SK-N-SH (cell line): ENCODE measurements around the gene PLCE1.

Experiments
- EZH2phosphoT487 ChIP-seq: fragments of 200-600 bp; sonication (generic); IDR thresholded peaks from 2 replicates; pipeline ENCODE4 v1.6.1; 2017; ENCODE audit warnings: low read depth, mixed run types, mild to moderate bottlenecking, antibody characterized with exemption, moderate library complexity, borderline replicate concordance
- NRF1 ChIP-seq: IDR thresholded peaks from 2 replicates; pipeline ENCODE4 v1.6.1; 2012; ENCODE audit warnings: low read depth, mild to moderate bottlenecking, low read length
- RCOR1 ChIP-seq: fragments of 150-350 bp; IDR thresholded peaks from 2 replicates; pipeline ENCODE4 v1.6.1; 2017; ENCODE audit warnings: antibody characterized with exemption, low read length
- RXRA ChIP-seq: IDR thresholded peaks from 2 replicates; pipeline ENCODE4 v1.4.0; 2012; ENCODE audit warnings: low read depth, mild to moderate bottlenecking, borderline replicate concordance
- TAF1 ChIP-seq: IDR thresholded peaks from 2 replicates; pipeline ENCODE4 v1.6.1; 2012; ENCODE audit warnings: low read depth, mild to moderate bottlenecking, low read length, moderate library complexity, borderline replicate concordance
- TF ChIP-seq, protein P1 (sequence below): fragments of 200-600 bp; sonication (generic); IDR thresholded peaks from 2 replicates; pipeline ENCODE4 v1.6.1; 2017; ENCODE audit warnings: antibody characterized with exemption, mild to moderate bottlenecking, moderate library complexity
- TF ChIP-seq, protein P2 (sequence below): fragments of 150-350 bp; IDR thresholded peaks from 2 replicates; pipeline ENCODE4 v1.6.1; 2017; ENCODE audit warnings: antibody characterized with exemption, low read length, low read depth, borderline replicate concordance
- TF ChIP-seq, protein P3 (sequence below): fragments of 150-350 bp; IDR thresholded peaks from 2 replicates; pipeline ENCODE4 v1.6.1; 2016; ENCODE audit warnings: mild to moderate bottlenecking, low read depth, low read length
- TF ChIP-seq, protein P4 (sequence below): IDR thresholded peaks from 2 replicates; pipeline ENCODE4 v1.6.1; 2012; ENCODE audit warnings: mild to moderate bottlenecking, low read depth, low read length, moderate library complexity
- TF ChIP-seq, protein P5 (sequence below): IDR thresholded peaks from 2 replicates; pipeline ENCODE4; 2012

DNA sequence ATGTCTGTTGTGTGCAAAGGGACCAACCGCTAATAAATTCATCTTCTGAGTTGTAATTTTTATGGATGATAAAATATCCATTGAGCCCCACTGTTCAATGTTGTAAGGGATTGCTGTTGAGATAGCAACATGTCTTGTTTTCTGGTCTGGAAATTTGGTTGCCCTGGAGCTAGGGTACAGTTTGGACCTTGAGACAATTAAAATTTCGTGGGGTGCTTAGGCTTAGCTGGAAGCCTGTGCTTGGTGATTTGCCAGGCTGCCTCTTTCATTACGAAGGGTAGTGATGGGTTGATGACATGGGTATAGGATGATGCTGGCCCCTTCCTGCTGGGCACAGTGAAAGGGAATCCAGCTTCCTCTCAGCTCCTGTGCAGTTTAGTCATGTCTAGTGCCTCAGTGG, 43.6 kb downstream of the PLCE1 start:
- TF ChIP-seq, protein P1, sequence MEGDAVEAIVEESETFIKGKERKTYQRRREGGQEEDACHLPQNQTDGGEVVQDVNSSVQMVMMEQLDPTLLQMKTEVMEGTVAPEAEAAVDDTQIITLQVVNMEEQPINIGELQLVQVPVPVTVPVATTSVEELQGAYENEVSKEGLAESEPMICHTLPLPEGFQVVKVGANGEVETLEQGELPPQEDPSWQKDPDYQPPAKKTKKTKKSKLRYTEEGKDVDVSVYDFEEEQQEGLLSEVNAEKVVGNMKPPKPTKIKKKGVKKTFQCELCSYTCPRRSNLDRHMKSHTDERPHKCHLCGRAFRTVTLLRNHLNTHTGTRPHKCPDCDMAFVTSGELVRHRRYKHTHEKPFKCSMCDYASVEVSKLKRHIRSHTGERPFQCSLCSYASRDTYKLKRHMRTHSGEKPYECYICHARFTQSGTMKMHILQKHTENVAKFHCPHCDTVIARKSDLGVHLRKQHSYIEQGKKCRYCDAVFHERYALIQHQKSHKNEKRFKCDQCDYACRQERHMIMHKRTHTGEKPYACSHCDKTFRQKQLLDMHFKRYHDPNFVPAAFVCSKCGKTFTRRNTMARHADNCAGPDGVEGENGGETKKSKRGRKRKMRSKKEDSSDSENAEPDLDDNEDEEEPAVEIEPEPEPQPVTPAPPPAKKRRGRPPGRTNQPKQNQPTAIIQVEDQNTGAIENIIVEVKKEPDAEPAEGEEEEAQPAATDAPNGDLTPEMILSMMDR, result no peak
- no peak for TF ChIP-seq RCOR1
- TF ChIP-seq, protein P2, sequence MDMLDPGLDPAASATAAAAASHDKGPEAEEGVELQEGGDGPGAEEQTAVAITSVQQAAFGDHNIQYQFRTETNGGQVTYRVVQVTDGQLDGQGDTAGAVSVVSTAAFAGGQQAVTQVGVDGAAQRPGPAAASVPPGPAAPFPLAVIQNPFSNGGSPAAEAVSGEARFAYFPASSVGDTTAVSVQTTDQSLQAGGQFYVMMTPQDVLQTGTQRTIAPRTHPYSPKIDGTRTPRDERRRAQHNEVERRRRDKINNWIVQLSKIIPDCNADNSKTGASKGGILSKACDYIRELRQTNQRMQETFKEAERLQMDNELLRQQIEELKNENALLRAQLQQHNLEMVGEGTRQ, result no peak
- no peak for TF ChIP-seq RXRA
- TF ChIP-seq, protein P3, sequence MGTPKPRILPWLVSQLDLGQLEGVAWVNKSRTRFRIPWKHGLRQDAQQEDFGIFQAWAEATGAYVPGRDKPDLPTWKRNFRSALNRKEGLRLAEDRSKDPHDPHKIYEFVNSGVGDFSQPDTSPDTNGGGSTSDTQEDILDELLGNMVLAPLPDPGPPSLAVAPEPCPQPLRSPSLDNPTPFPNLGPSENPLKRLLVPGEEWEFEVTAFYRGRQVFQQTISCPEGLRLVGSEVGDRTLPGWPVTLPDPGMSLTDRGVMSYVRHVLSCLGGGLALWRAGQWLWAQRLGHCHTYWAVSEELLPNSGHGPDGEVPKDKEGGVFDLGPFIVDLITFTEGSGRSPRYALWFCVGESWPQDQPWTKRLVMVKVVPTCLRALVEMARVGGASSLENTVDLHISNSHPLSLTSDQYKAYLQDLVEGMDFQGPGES, result no peak
- TF ChIP-seq, protein P4, sequence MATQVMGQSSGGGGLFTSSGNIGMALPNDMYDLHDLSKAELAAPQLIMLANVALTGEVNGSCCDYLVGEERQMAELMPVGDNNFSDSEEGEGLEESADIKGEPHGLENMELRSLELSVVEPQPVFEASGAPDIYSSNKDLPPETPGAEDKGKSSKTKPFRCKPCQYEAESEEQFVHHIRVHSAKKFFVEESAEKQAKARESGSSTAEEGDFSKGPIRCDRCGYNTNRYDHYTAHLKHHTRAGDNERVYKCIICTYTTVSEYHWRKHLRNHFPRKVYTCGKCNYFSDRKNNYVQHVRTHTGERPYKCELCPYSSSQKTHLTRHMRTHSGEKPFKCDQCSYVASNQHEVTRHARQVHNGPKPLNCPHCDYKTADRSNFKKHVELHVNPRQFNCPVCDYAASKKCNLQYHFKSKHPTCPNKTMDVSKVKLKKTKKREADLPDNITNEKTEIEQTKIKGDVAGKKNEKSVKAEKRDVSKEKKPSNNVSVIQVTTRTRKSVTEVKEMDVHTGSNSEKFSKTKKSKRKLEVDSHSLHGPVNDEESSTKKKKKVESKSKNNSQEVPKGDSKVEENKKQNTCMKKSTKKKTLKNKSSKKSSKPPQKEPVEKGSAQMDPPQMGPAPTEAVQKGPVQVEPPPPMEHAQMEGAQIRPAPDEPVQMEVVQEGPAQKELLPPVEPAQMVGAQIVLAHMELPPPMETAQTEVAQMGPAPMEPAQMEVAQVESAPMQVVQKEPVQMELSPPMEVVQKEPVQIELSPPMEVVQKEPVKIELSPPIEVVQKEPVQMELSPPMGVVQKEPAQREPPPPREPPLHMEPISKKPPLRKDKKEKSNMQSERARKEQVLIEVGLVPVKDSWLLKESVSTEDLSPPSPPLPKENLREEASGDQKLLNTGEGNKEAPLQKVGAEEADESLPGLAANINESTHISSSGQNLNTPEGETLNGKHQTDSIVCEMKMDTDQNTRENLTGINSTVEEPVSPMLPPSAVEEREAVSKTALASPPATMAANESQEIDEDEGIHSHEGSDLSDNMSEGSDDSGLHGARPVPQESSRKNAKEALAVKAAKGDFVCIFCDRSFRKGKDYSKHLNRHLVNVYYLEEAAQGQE, result no peak
- TF ChIP-seq, protein P5, sequence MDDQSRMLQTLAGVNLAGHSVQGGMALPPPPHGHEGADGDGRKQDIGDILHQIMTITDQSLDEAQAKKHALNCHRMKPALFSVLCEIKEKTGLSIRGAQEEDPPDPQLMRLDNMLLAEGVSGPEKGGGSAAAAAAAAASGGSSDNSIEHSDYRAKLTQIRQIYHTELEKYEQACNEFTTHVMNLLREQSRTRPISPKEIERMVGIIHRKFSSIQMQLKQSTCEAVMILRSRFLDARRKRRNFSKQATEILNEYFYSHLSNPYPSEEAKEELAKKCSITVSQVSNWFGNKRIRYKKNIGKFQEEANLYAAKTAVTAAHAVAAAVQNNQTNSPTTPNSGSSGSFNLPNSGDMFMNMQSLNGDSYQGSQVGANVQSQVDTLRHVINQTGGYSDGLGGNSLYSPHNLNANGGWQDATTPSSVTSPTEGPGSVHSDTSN, result no peak
- no peak for TF ChIP-seq NRF1
- no peak for TF ChIP-seq EZH2phosphoT487
- TF ChIP-seq TAF1, result no peak
